Stimulated activated CD4-positive, alpha-beta T cell treated with anti-CD3 and anti-CD28 coated beads, Interleukin-4, amount 100 ng/mL, for 48 hours (primary cell): ENCODE data around the gene LPIN2.
A peak's percentile ranks its signal among the peaks of the same experiment; 100 is the strongest.

ENCODE experiments used
- DNase-seq, 2 donors: peaks; one replicate each; pipeline ENCODE4 v3.0.0-alpha.2; 2020; ENCODE audit warnings: low read depth in 2 of 2

The LPIN2 gene

DNA sequence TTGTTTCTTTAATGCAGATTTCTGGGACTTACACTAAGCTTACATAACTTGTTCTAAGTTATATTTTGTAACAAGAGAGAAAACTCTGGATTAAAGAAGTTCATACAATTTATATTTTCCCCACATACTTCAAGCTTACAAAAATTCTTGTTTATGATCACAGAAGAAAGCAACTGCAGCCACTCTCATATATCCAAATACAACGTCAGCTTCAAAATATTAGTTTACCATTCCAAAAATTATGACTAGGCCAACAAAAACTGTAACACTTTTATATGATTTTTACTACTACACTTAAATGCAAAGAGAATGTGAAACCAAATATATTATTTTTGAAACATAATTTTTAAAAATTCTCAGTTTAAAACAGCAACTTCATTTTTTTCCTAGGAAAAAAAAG lies 30.9 kb downstream of the LPIN2 start:
- no peak for DNase-seq

- no peak for DNase-seq
Measured at GRCh38 chr18:2981212-2981728, 31.7 kb downstream of the LPIN2 start.

DNA sequence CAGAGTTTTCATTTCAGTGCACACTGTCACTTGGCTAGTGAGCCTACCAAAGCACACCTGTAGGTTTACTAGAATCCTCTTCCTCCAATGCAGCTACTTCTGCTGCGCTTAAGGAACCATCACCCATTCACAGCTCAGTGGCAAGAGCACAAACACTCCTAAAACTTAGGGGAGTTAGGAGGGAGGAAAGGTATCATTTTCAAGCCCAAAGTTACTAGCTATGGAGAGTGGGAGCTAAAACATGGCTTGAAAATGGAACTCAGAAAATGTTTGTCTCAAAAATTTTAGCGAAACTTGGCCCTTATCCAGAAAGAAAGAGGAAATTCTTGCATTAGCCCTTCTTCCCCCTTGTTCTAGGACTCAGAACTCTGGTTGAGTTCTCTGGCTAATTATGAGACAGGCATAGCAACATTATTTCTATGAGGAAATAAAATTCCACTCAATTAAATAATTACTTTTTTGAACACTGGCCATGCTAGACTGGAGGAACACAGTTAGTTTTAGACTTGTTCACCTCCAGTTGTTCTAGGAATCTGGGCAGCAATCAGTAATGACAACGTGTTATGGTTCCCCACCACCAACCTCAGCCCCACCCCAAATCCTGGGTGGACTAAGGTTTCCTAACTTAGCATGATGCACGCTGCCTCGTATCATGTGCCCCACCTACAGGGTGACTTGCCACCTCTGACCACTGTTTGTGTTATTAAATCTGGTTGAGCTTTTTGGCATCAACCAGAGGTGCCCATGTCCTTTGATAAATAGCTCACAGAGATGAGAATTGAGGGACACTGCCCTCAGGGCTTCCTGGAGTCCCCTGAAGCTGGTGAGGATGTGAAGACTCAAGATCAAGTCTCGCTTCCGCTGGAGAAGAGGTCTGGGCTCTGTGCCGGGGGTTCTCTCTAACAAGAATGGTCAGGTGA lies 32.8 kb downstream of the LPIN2 start:
- DNase-seq, result no peak

GRCh38 chr18:2979129-2979528 lies 33.8 kb downstream of the LPIN2 start:
- DNase-seq, result no peak

GRCh38 chr18:2978661-2979106 lies 34.3 kb downstream of the LPIN2 start:
- no peak for DNase-seq

- no peak for DNase-seq
Measured at GRCh38 chr18:2978208-2978607, 34.7 kb downstream of the LPIN2 start.

DNA sequence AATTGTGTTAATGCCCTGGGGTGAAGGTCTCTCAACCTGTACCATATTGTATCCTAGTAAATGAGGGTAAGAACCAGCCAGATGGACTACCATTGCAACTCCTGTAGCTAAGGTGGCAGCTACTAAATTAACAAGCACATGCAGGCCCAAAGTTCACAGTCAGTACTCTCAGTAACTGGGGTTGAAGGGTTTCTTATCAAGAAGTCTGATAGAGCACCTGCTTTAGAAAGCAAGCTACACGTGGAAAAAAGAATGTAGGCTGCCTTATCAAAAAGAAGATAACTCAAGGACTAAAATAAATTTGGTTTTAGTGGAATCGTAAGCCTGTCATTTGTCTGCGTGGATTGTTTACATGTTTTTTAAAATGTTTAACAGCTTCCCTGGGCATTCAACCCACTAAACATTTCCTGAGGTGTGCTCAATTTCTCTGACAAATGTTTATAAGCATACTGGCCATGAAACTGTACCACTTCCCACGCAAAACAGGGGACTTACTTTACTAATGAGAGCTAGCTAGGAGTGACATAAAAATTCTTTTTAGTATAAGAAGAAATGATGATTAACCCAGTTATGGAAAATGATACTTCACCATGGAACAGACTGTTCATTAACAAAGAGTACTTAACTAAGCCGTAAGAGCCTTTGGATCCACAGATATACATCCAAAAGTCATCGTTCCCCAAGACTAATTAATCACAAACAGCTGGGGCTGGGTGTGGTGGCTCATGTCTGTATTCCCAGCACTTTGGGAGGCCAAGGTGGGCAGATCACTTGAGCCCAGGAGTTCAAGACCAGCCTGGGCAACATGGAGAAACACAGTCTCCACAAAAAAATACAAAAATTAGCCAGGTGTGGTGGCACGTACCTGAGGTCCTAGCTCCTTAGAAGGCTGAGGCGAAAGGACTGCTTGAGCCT lies 36.5 kb downstream of the LPIN2 start:
- DNase-seq, result no peak

DNA sequence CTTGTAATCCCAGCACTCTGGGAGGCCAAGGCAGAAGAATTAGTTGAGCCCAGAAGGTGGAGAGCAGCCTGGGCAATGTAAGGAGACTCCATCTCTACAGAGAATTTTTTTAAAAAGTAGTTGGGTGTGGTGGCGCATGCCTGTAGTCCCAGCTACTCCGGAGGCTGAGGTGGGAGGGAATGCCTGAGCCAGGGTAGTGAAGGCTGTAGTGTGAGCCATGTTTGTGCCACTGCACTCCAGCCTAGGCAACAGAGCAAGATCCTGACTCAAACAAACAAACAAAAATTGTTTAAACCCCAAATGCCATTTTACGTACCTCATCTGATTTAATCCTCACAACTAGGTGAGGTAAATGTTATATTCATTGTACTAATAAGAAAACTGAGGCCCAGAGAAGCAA lies 38.2 kb downstream of the LPIN2 start:
- DNase-seq, result no peak

DNA sequence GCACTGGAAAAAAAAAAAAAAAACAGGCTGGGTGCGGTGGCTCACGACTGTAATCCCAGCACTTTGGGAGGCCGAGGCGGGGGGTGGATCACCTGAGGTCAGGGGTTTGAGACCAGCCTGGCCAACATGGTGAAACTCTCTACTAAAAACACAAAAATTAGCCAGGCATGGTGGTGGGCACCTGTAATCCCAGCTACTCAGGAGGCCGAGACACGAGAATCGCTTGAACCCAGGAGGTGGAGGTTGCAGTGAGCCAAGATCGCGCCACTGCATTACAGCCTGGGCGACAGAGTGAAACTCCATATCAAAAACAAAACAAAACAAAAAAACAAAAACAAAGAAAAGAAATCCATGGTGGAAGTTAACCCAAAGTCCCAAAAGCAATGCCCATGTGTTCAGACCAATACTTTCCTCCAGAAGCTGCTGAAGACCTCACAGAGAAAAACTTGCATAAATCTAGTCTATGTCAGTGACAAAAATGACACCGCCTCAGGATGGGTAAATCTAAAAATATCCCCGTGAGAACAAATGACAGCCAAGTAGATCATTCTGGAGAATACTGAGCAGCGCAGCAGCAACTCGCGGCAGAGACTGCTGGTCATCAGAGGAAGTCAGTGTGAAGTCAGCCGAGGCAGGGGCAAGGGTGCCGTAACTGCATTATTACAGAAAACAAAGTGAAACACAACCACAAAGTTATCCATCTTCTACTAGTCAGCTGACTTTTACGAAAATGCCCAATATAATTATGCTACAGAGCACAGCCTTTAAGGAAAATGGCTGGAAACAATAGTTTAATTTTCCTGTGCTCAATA lies 41.0 kb downstream of the LPIN2 start:
- DNase-seq, result peak in 1 of 2 donors; percentile 59

DNA sequence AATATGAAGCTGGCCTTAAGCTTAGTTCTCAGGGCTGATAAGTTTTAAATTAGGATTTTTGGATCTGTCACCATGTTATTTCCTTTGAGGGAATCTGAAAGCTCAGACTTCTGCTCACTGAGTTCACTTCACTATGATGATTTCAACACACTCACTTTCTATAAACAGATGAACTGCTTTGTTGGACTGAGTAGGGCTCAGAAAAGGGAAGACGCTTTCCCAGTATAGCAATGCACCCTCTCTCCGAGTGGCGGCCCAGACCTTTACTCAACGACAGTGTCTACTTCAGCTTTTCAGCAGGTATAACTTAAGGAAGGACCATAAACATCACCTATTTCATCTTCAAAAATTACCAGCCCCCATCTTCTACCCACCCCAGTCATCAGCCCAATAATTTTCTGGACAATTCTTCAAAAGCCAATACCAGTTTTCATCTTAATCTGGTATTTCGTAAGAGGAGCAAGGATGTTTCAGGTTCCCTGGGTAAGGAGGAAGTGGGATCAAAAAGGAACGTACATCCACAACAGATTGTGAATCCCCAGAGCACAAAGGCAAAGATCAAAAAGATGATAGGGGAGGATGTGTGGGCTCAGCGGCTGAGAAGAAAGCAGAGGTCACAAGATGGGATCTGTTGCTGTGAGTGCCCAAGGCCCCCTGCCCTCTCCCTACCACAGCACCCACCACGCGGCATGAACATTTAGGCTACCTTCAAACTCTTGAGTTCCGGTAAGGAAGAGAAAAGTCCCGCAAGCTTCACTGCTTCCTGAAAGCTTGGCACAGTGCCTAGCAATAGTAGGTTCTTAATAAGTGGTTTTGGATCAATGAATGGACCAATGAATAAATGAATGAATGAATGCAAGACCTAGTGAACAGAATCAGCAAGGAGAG lies 41.9 kb downstream of the LPIN2 start:
- DNase-seq, result no peak

GRCh38 chr18:2970344-2970743 lies 42.6 kb downstream of the LPIN2 start:
- no peak for DNase-seq

GRCh38 chr18:2969695-2970094 lies 43.2 kb downstream of the LPIN2 start:
- DNase-seq, result no peak

GRCh38 chr18:2968606-2969005 lies 44.3 kb downstream of the LPIN2 start:
- no peak for DNase-seq

DNA sequence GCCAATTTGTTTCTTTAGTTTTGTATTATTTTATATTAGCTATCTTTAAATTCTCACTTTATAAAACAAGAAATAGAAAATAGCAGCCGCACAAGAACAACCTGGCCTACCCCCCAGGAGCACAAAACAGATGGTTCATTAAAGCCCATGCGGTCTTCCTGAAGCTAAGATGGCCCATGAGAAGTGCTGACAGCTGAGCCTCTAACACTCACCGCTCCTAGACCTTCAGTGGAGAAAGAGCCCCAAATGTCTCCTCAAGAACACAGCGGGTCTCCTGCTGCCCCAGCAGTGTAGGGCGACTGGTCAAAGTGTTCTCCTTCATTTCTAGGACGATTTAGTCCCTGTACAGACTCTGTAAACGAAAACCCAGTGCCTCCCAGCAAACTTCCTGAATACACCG lies 45.1 kb downstream of the LPIN2 start:
- DNase-seq, result no peak

- no peak for DNase-seq
Measured at GRCh38 chr18:2967357-2967756, 45.6 kb downstream of the LPIN2 start.

- no peak for DNase-seq
Measured at GRCh38 chr18:2966560-2966959, 46.4 kb downstream of the LPIN2 start.

GRCh38 chr18:2965797-2966196 lies 47.1 kb downstream of the LPIN2 start:
- DNase-seq, result no peak

DNA sequence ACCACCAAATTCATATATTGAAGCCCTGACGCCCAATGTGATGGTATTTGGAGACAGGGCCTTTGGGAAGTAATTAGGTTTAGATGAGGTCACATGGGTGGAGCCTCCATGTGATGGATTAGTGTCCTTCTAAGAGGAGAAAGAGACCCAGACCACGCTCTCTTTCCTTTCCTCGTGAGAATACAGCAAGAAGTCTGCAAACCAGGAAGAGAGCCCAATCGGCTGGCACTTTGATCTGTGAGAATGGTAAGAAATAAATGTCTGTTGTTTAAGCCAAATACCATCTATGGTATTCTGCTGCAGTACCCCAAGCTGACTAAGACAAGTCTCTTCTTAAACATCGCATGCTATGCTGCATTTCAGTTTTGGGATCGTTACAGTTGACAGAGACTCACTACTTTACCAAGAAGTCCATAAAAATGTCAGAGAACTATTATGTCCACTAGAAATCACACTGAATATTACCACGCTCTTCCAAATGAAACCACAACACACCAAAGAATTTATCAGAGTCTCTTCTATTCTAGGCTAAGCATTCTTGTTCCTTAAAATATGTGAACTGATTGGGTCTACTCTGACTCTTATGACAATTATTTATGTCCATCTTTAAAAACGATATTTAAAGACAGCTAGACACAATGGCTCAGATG lies 48.5 kb downstream of the LPIN2 start:
- no peak for DNase-seq
